ENCODE data around the gene ACTN3. TPM values are rescaled to one million over a fixed set of nuclear protein-coding genes. Genes with fewer than 3 reads are reported as not detected.
"Not testable (repeated sequence)": the region's sequence is repeated elsewhere in the genome, so short reads cannot be mapped to it uniquely, and the experiment has no call there.

Gene ACTN3
- total and polyA plus RNA-seq, 9 donors, result 0.11 to 0.28 (median 0.23) TPM; not detected in 3

- H3K27me3 ChIP-seq, result no peaks in the 10 kb centered on the region
- intact Hi-C loops (cut with DNase I), result no loop called here
- H3K36me3 ChIP-seq, result no peaks in the 10 kb centered on the region
- WGBS, 3 donors, result 51 to 60% (median 58%) methylated on average over 2 of the region's 2 CpGs
- H3K4me1 ChIP-seq (ENCODE audit: insufficient read depth), result no peaks in the 10 kb centered on the region
- H3K27ac ChIP-seq, result no peak overlapping the region
- no peak for DNase-seq
- no peaks in the 10 kb centered on the region for H3K9me3 ChIP-seq
- no peak overlapping the region for H3K4me3 ChIP-seq
- TF ChIP-seq POLR2A (IDR thresholded peaks at IDR 0.05), result no peak
- TF ChIP-seq, protein P1, sequence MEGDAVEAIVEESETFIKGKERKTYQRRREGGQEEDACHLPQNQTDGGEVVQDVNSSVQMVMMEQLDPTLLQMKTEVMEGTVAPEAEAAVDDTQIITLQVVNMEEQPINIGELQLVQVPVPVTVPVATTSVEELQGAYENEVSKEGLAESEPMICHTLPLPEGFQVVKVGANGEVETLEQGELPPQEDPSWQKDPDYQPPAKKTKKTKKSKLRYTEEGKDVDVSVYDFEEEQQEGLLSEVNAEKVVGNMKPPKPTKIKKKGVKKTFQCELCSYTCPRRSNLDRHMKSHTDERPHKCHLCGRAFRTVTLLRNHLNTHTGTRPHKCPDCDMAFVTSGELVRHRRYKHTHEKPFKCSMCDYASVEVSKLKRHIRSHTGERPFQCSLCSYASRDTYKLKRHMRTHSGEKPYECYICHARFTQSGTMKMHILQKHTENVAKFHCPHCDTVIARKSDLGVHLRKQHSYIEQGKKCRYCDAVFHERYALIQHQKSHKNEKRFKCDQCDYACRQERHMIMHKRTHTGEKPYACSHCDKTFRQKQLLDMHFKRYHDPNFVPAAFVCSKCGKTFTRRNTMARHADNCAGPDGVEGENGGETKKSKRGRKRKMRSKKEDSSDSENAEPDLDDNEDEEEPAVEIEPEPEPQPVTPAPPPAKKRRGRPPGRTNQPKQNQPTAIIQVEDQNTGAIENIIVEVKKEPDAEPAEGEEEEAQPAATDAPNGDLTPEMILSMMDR (IDR thresholded peaks at IDR 0.05), result no peak
- no peak for TF ChIP-seq EP300 (IDR thresholded peaks at IDR 0.05)
Measured at GRCh38 chr11:66586136-66586535, 39.4 kb downstream of the ACTN3 start.

GRCh38 chr11:66589315-66589714, 42.6 kb downstream of the ACTN3 start:
- H3K36me3 ChIP-seq; H3K4me3 ChIP-seq; H3K27ac ChIP-seq; H3K27me3 ChIP-seq; H3K4me1 ChIP-seq (ENCODE audit: insufficient read depth); H3K9me3 ChIP-seq; intact Hi-C loops (cut with DNase I); DNase-seq: not testable (repeated sequence)
- 71 to 78% (median 78%) methylated on average over 2 of the region's 2 CpGs for WGBS, 3 donors

DNA sequence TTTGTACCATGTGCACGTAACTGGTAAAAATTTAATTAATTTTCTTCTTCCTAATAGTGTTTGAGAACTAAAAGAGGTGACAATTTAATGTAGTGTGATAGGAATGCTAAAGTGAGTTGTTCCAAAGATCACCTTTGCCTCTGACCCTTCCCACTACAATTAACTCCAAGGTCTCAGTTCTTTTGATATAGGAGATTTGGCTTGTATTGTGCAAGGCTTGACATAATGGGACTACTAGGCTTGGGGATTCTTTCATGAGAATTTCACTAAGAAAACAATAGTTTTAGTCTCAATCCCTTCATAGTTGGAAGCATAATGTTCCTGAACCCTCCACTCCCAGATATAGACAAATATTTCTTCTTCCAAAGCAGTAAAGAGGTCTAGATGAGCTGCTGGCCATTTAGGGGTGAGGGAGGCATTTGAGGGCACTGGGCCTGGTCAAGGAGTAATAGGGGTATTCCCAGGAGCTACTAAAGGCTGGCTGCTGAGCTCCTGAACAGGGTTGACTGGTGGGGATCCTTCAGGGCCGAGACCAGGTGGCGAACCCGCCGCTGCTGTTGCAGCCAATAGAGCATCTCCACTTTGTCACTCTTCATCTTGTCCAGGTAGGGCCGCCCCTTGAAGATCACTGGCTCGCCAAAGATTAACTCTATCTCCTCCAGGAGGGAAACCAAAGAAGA, 43.4 kb downstream of the ACTN3 start:
- no peak overlapping the region for H3K4me3 ChIP-seq
- WGBS, 3 donors, result 94 to 96% (median 94%) methylated on average over 7 of the region's 7 CpGs
- peaks cover 12% of the 10 kb centered on the region for H3K4me1 ChIP-seq (ENCODE audit: insufficient read depth)
- no peaks in the 10 kb centered on the region for H3K9me3 ChIP-seq
- H3K36me3 ChIP-seq, result no peaks in the 10 kb centered on the region
- intact Hi-C loops (cut with DNase I), result loop anchor here in 1 of 4 donors (10.0 kb wide), 1 partner anchor 85 kb away; the partner anchor contains the start of gene RBM4B
- H3K27ac ChIP-seq, result no peak overlapping the region
- TF ChIP-seq, protein P1 (IDR thresholded peaks at IDR 0.05), result no peak
- no peak for TF ChIP-seq POLR2A (IDR thresholded peaks at IDR 0.05)
- TF ChIP-seq EP300 (IDR thresholded peaks at IDR 0.05), result no peak
- no peaks in the 10 kb centered on the region for H3K27me3 ChIP-seq
- no peak for DNase-seq

DNA sequence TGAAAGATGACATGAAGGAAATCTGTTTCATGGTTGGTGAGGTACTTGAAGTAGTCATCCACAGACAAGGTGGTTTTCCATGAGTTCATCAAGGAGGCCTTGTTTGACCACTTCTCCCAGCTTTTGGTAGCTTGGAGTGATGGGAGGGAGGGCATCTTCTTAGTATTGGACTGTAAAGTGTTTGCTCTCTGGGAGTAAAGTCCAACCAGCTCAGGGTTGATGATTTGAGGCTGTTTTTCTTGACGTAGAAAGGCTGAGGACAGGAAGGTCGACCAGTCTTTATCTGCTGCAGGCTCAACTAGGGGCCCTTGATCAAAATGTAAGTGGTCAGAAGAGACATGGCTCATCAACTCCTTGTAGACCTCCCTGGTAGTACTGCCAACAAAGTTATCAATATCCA, 44.5 kb downstream of the ACTN3 start:
- Histone ChIP-seq H3K4me3 (no peak overlapping the region), H3K9me3 (no peaks in the 10 kb centered on the region), H3K27ac (no peak overlapping the region), H3K27me3 (no peaks in the 10 kb centered on the region), H3K36me3 (no peaks in the 10 kb centered on the region), H3K4me1 (ENCODE audit: insufficient read depth) (peaks cover 14% of the 10 kb centered on the region)
- intact Hi-C loops (cut with DNase I), result loop anchor here in 1 of 4 donors (10.0 kb wide), 1 partner anchor 84 kb away; the partner anchor contains the start of gene RBM4B
- WGBS, 3 donors, result 82 to 100% (median 85%) methylated on average over 2 of the region's 2 CpGs
- TF ChIP-seq POLR2A (IDR thresholded peaks at IDR 0.05) (no peak), EP300 (IDR thresholded peaks at IDR 0.05) (no peak)
- TF ChIP-seq, protein P1 (IDR thresholded peaks at IDR 0.05), result no peak
- no peak for DNase-seq
